Activated naive CD4-positive, alpha-beta T cell treated with Interleukin-2 at 50 U/mL for 16 hours (primary cell): ENCODE data around the gene ADAMTS13.

ENCODE experiments used
- DNase-seq: peaks from one replicate; pipeline ENCODE4 v3.0.0-alpha.2; 2020

ADAMTS13 gene

GRCh38 chr9:133393399-133393798, 28.8 kb upstream of the ADAMTS13 start:
- DNase-seq: no peak

DNA sequence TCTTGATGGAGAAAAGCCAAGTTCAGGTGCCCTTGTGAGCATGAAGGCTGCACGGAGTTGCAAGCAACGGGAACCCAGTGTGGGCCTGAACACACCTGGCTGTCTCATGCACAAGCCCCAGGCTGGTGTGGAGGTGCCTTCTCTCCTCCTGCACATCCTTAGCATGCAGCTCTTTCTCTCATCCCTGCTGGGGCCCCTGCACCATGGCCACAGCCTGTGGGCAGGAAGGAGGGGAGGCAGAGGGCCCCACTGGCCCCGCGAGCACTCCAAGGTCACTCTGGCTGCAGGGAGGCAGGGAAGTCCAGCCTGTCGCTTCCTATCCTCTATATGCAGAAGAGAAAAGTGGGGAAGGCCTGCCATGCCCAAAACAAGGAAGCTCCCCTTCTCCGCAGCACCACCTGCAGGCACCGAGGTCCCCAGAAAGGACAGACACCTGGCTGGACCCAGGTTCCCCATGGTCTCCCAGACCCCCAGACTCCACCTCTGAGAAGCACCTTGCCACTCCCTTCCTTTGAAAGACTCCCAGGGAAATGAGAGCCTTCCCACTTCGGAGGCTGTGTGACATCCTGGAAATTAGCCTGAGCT, 27.4 kb upstream of the ADAMTS13 start:
- no peak for DNase-seq

- DNase-seq: no peak
These were observed 25.2 kb upstream of the ADAMTS13 start for GRCh38 chr9:133396952-133397351.

DNA sequence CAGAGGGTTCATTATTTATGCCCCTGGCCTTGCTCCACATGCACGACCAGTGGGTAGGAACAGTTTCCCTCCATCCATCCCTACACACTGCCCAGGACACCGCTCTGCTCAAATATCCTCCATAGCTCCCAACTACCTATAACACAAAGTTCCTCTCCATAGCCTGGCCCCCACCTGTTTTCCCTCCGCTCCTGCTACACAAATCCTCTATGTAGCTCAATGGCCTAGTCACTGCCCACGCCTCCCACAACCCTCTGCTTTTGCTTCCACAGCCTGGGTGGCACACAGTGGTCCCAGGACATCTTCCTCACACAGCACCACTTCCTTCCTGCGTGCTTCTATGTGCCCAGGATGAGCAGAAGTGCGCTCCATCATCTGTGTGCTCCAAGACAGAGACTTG, 24.8 kb upstream of the ADAMTS13 start:
- DNase-seq: no peak

DNA sequence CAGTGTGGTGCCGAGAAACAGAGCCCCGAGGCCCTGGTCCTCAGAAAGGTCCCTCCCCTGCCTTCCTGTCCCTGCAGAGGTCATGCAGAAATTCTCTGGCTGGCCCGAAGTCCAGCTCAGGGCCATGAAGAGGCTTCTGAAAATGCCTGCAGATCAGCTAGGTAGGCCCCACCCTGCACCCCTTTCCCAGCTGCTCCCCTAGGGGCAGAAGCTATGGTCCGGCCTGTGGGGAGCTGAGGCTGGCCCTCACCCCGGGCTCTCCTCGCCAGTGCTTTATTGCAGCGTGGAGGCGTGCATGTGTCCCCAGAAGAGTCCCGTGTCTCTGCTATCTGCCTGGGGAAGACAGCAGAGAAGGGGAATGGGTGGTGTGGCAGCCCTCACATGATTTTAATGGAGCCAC, 24.3 kb upstream of the ADAMTS13 start:
- no peak for DNase-seq

DNA sequence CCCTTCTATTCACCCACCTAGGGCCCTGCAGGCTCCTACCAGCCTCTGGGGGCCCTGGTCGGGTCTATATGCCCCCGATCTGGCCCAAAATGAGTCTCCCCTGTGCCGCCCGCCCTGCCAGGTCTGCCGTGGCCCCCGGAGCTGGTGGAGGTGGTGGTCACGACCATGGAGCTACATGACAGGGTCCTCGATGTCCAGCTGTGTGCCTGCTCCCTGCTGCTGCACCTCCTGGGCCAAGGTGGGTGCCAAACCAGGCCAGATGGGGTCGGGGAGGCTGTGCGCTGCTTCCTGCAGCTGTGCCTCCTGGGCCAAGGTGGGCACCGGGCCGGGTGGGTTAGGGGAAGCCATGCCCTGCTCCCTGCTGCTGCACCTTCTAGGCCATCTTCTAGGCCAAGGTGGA, 21.9 kb upstream of the ADAMTS13 start:
- DNase-seq: no peak

DNA sequence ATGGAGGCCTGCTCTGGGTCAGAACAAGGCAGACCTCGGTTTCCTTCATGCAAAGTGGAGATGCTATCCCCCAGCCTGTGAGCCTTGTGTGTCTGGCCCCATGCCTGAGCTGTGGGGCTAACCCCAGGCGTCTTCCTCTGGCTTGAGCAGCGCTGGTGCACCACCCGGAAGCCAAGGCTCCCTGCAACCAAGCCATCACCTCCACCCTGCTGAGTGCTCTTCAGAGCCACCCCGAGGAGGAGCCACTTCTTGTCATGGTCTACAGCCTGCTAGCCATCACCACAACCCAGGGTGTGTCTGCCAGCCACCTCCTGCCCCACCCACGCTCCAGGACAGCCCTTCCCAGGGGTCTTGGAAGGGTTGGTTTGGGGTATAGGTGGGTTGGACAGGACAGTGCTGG, 20.6 kb upstream of the ADAMTS13 start:
- DNase-seq: no peak

GRCh38 chr9:133402689-133403088, 19.5 kb upstream of the ADAMTS13 start:
- DNase-seq: no peak

GRCh38 chr9:133403766-133404453, 18.3 kb upstream of the ADAMTS13 start:
- peak; percentile 64 for DNase-seq

DNA sequence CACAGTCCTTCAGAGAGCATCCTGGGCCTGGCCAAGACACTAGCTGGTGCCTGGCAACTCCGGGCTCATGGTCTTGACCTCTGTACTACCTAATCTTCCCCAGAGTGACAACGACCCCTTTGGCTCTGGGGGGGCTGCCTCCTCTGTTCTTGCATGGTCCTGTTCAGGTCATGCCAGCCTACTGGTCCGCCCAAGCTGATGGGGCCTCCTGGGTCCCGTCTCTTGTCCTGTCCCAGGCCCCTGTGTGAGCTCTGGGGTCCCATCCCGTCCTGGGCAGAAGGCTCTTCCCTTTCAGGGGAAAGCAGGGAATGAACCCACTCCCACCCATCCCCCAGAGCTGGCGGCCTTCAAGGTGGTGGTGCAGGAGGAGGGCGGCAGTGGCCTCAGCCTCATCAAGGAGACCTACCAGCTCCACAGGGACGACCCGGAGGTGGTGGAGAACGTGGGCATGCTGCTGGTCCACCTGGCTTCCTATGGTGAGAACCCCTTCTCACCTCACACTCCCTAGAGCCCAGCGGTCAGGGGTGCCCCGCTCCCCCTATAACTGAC, 17.6 kb upstream of the ADAMTS13 start:
- DNase-seq: no peak

DNA sequence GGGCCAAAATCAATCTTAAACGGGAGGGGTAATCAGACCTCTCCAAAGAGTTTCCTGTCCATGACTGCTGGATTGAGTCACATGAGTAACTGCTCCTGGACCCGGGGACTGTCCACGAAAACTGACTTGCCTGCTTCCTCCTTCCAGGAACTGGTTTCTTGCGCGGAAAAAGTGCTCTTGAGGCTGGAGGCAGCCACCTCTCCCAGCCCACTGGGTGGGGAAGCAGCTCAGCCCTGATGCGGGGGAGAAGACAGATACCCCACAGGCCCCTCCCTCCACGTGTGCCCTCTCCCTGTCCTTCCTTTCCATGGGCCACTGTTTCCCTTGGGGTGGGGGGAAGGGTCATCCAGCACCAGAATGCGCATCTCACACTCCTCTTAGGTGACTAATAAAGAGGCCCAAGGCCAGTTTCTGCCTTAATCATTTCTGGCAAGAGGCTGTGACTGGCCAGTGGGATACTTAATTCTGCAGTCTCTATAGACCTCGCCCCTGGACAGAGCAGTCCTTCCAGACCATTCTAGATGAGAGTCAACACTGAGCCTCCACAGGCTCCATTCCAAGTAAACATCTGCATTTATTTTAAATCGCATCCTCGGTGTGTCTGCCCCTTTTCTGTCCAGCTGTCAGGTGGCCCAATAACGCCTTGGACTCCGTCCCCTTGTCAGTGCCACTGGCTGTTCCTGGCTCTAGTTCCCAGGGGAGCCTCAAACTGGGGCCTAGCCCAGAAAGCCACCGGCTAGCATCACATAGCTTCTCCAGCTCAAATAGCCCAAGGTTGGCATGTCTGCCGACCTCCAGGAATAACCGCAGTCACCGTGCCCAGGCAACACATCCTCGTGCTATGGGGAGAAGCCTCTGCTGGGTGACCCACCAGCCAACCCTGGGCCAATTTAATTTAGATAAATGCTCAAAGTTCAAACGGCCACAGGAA, 16.4 kb upstream of the ADAMTS13 start:
- no peak for DNase-seq

- DNase-seq: peak; percentile 87
These were observed 15.5 kb upstream of the ADAMTS13 start for GRCh38 chr9:133406480-133407307.

DNA sequence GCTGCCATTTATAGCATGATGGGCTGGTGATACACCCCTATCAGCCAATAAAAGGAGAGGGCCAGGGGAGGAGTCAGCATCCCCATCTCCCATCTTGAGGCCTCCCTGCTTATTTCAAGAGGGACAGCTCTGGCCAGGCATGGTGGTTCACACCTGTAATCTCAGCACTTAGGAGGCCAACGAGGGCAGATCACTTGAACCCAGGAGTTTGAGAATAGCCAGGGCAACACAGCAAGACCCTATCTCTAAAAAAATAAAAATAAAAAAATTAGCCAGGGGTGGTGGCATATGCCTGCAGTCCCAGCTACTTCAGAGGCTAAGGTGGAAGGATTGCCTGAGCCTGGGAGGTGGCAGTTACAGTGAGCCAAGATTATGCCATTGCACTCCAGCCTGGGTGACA, 14.1 kb upstream of the ADAMTS13 start:
- no peak for DNase-seq

DNA sequence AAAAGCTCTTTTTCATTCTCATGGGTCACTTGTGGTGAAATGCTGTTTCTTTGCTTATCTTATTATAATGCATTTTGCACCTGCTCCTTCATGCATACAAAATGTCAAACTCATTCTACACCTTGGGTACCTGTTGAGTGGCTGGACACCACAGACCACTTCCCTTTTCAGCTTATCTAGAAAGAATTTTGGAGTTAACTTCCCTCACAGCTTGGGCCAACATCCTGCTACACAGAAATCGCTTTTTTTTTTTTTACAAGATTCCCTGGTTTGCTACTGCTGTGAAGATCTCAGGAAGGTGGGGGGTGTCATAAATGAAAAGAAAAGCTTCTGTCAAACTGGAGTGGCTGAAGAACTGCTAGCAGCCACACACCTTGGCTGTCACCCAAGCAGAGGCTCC, 7.0 kb upstream of the ADAMTS13 start:
- DNase-seq: no peak

- DNase-seq: peak; percentile 87
These were observed 4.4 kb upstream of the ADAMTS13 start, which contains the start of gene REXO4 for GRCh38 chr9:133417541-133418461. REXO4 (minus strand) TSS chr9:133418010; CDS start chr9:133417844, 166 bp downstream.

GRCh38 chr9:133419005-133419404, 3.2 kb upstream of the ADAMTS13 start:
- DNase-seq: no peak

GRCh38 chr9:133420392-133420827, 1.8 kb upstream of the ADAMTS13 start:
- no peak for DNase-seq

DNA sequence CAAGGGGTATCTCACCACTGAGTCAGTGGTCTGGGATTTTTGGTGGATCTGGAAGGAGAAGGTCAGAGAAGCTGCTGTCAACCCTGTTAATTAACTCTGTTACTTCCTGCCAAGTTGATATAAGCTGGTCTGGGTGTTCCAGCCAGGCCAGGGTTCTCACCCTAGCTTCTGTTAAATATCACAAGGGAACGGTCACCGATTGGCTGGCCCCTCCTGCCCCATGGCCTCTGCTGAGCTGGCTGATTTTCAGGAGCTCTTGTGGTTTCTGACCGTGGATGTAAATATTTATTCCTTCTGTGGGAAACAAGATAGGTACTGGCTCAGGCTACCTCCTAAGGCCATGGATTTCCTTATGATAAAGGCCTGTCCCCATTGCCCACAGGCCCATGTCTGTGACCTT, 1.0 kb downstream of the ADAMTS13 start:
- no peak for DNase-seq

DNA sequence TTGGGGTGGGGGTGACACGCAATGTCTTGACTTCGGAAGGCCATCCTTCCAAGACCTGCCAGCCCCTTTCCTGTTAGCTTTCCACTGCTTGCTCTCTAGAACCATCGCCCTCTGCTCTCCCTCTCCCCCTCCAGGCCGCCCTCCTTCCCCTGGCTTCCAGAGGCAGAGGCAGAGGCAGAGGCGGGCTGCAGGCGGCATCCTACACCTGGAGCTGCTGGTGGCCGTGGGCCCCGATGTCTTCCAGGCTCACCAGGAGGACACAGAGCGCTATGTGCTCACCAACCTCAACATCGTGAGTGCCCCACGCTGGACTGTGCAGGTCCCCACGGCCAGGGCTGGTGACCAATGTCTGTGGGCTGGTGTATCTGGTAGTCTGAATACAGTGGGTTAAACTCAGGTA, 2.0 kb downstream of the ADAMTS13 start:
- no peak for DNase-seq

DNA sequence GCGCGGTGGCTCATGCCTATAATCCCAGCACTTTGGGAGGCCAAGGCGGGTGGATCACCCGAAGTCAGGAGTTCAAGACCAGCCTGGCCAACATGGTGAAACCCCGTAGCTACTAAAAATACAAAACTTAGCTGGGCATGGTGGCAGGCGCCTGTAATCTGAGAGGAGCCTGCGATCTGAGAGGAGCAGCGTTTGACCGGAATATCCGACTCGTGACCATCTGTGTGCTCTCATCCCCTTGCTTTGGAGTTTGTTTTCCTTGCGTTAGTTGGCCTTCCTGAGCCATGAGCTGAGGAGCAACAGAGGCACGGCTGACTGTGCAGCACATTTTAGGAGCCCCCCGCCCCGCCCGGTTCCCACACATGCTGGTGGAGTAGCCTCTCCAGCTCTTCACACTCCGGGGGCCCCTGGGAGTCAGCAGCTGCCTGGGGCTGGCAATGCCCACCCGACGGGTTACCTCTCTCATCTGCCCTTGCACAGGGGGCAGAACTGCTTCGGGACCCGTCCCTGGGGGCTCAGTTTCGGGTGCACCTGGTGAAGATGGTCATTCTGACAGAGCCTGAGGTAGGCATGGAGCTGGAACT, 3.0 kb downstream of the ADAMTS13 start:
- DNase-seq: no peak

DNA sequence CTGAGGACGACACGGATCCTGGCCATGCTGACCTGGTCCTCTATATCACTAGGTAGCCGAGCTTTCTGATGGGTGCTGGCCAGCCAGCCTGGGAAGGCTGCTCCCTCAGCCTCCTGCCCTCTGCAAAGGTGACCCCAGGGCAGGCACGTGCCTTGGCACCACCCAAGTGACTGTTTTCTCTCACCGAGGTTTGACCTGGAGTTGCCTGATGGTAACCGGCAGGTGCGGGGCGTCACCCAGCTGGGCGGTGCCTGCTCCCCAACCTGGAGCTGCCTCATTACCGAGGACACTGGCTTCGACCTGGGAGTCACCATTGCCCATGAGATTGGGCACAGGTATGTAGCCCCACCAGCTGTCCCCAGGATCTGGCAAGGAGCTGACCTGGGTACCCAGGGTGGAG, 3.8 kb downstream of the ADAMTS13 start:
- DNase-seq: no peak
